HFF-Myc (cell line): ENCODE measurements around the gene CTDP1.

ENCODE experiments used
- DNase-seq: peaks from one replicate; pipeline ENCODE4 v3.0.0-alpha.2; 2011; ENCODE audit warnings: low read depth; ENCODE audit errors: extremely low read depth
- H3K4me3 ChIP-seq: replicated peaks from 2 replicates; pipeline ENCODE4 v1.5.1; 2011; ENCODE audit warnings: low read depth, mild to moderate bottlenecking, control low read depth, low read length
- CTCF ChIP-seq: IDR thresholded peaks from 2 replicates; pipeline ENCODE4 v1.5.1; 2012; ENCODE audit warnings: mild to moderate bottlenecking, low read depth, low read length, control low read depth; ENCODE audit errors: missing control alignments

The CTDP1 gene

DNA sequence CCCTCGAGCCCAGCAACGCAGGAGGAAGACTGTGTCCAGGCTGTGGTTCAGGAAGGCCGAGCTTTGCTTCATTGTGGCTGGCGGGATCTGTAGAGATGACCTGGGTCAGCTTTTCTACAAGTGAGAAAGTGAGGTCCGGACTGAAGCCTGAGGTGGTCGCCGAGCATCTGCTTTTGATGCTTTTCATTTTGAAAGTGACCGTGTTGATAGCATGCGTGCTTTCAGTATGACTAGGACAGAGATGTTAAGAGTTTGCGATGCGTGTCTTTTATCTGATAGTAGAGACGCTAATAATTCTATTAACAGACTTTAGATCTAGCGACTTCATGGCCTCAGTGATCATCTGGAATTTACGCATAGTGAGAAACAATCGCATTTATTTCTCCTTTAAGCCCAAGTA is 28.1 kb downstream of the CTDP1 start:
- no peak overlapping the region for H3K4me3 ChIP-seq
- DNase-seq = no peak
- no peak for TF ChIP-seq CTCF

DNA sequence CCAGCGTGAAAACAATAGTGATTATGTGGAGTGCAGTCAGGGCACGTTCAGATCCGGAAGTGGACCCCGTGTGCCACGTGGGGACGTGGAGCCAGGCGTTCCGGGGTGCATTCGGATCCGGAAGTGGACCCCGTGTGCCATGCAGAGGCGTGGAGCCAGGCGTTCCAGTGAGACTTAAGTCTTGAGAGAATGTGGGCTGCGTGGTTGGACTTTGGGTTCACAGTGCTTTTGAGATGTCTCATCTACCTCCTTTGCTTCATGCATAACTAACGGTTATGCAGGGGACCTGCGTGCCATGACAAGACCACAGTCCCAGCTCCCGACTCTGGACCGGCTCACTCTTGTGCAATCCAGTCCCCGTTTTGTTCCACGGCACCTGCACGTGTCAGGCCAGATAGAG is 28.8 kb downstream of the CTDP1 start:
- DNase-seq = no peak
- no peak for TF ChIP-seq CTCF
- H3K4me3 ChIP-seq = no peak overlapping the region

- TF ChIP-seq CTCF = no peak
- no peak for DNase-seq
- H3K4me3 ChIP-seq = no peak overlapping the region
These were observed 32.7 kb downstream of the CTDP1 start for GRCh38 chr18:79712206-79712857.

- TF ChIP-seq CTCF = no peak
- no peak for DNase-seq
- no peak overlapping the region for H3K4me3 ChIP-seq
These were observed 33.7 kb downstream of the CTDP1 start for GRCh38 chr18:79713341-79713740.

GRCh38 chr18:79714531-79715240 is 35.1 kb downstream of the CTDP1 start:
- DNase-seq = no peak
- no peak overlapping the region for H3K4me3 ChIP-seq
- TF ChIP-seq CTCF = no peak

GRCh38 chr18:79715280-79715679 is 35.7 kb downstream of the CTDP1 start:
- TF ChIP-seq CTCF = no peak
- no peak for DNase-seq

More at GRCh38 chr18:79715280-79715679, 35.7 kb downstream of the CTDP1 start:
- H3K4me3 ChIP-seq = no peak overlapping the region
